GM12801 (cell line): ENCODE measurements around the gene PDCD5.

Experiments
- CTCF ChIP-seq: IDR thresholded peaks from one replicate; pipeline ENCODE4 v1.5.1; 2011; ENCODE audit warnings: control low read depth; ENCODE audit not compliant: insufficient read length; ENCODE audit errors: extremely low read depth

Gene PDCD5

GRCh38 chr19:32567486-32567885 lies 13.5 kb upstream of the PDCD5 start:
- no peak for TF ChIP-seq CTCF

DNA sequence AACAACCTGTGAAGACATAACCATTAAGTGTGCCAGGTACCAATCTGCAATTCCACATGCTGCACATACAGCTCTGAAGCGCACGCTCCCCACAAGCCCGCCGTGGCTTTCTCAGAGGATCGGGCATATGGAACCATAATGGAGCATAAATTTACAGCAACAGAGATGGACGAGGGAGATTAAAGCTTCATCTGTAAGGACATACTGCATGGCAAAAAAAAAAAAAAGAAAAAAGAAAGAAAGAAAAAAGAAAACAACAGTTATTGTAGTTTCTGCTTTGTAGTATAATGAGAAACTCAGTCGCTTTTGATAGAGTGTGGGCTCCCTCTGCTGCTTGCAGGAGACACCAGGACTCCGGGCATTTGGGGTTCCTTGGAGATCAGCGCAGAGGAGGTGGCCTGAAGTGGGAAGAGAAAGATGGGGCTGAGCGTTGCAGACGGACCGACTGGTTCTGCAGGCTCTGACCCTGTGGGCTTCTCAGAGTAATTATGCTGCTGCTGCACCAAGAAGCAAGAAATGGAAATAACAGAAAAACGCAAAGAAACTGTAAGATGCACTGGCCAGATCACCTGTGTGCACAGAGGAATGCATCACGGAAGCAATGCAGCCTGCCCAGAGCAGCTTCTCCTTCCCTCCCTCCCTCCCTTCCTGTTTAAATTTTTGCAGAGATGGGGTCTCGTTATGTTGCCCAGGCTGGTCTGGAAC lies 10.8 kb upstream of the PDCD5 start:
- TF ChIP-seq CTCF = no peak

DNA sequence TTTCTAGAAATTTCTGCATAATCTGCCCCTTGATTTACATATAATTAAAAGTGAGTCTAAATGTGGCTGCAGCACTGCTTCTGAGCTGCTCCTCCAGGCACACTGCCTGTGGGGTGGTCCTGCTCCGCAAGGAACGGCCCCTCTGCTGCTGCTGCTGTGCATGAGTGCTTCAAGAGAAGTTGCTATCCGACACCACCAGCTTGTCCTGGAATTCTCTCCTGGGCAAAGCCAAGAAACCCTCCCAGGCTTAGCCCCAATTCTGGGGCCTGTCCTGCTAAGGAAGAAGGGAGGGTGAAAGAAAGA lies 7.5 kb upstream of the PDCD5 start:
- TF ChIP-seq CTCF = no peak

GRCh38 chr19:32576790-32577189 lies 4.2 kb upstream of the PDCD5 start:
- no peak for TF ChIP-seq CTCF

DNA sequence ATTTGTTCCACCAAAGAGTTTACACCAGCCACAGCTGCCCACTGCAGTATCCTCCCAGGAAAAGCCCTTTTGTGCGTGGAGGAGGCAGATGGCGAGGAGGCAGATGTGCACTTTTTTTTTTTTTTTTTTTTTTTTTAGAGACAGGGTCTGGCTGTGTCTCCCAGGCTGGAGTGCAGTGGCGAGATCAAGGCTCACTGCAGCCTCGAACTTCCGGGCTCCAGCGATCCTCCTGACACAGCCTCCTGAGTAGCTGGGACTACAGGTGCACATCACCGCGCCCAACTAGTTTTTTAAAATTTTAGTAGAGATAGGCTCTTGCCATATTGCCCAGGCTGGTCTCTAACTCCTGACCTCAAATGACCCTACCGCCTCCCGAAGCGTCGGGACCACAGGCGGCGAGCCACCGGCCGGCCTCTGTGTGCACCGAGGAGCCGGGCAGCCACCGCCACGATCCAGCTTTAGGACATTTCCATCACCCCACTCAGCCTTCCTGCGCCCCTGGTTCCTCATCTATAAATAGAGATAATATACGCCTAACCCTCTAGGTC lies 563 bp upstream of the PDCD5 start:
- TF ChIP-seq CTCF = no peak

- TF ChIP-seq CTCF = no peak
Observed at GRCh38 chr19:32581705-32582179, 752 bp downstream of the PDCD5 start.

DNA sequence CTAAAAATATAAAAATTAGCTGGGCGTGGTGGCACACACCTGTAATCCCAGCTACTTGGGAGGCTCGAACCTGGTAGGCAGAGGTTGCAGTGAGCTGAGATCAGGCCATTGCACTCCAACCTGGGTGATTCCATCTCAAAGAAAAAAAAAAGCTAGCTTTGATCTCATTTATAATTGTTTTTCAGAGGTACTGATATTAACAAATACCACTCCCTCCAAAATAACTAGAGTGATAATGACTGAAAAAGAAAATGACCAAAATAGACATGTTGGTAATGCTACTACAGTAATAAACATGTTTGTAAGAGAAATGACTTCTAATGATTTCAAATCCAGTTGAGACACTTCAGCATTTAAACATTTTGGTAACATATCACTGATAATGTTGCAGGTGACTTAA lies 13.0 kb downstream of the PDCD5 start:
- no peak for TF ChIP-seq CTCF
